ENCODE data around the gene MARCO. TPM values are rescaled to one million over a fixed set of nuclear protein-coding genes. Genes with fewer than 3 reads are reported as not detected.
A peak's percentile ranks its signal among the peaks of the same experiment; 100 is the strongest.

MARCO gene
- total RNA-seq, 1 experiment from 2014 or later: 0.54 TPM

DNA sequence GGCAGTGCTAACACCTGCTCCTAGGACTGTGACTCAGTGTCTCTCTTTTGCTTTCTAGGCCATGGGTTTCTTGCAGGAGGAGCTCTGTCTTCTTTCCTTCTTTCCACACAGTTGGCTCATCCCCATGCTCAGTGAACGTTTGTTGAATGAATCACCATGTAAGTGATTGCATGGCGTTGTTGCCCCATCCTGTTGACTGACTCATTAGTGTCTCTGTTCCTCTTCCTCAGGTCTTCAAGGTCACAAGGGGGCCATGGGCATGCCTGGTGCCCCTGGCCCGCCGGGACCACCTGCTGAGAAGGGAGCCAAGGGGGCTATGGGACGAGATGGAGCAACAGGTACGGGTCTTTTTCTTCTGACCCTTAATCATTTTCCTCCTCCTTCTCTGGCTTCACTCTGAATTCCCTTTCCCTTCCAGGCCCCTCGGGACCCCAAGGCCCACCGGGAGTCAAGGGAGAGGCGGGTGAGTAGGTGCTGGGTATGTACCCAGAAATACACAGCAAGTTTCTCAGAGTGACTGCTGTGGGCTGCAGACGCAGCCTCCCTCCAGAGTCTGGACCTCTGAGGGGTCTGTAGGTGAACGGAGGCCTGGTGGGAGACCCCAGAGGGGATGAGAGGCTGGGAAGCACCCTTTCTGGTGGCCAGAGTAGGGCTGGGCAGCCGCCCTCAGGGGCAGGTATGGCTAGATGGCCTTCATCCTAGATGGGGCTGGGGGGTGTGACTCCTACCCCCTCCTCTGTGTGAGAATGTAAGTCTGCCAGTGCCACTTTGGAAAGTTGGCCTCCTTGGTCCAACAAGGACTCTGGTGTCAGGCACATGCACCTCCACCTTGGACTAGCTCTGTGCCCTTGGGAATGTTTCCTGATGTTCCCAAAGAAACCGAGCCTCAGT lies 32.4 kb downstream of the MARCO start (continued):
- TF ChIP-seq RAD21 (IDR thresholded peaks at IDR 0.05; ENCODE audit: low read depth) (no peak), POLR2AphosphoS5 (IDR thresholded peaks at IDR 0.05; ENCODE audit: low read depth, low read length) (no peak), ZFX (IDR thresholded peaks at IDR 0.05) (no peak), SP1 (IDR thresholded peaks at IDR 0.05; ENCODE audit: low read depth) (peak; percentile 57), SRF (IDR thresholded peaks at IDR 0.05; ENCODE audit: low read depth) (no peak), YY1 (IDR thresholded peaks at IDR 0.05; ENCODE audit: extremely low read depth, insufficient replicate concordance, low read depth, low read length) (no peak), CBX3 (IDR thresholded peaks at IDR 0.05; ENCODE audit: low read depth) (peak; percentile 42; the same call in 1 of the 2 replicates), CTCF (IDR thresholded peaks at IDR 0.05 in 2 of 3, conservative IDR thresholded peaks at IDR 0.05 in 1 of 3; ENCODE audit: borderline replicate concordance in 1 of 3, insufficient read depth in 1 of 3, low read depth in 2 of 3, low read length in 2 of 3) (no peak), ZBTB33 (IDR thresholded peaks at IDR 0.05; ENCODE audit: extremely low read depth, insufficient replicate concordance, low read length) (no peak)

Measured in HCT116 (cell line).